Heart right ventricle (tissue), 16 donors: Measurements from ENCODE around the gene TYMP. TPM values are rescaled to one million over a fixed set of nuclear protein-coding genes. Genes with fewer than 3 reads are reported as not detected.

Experiments used
- ATAC-seq, 8 donors: fragments of 200-7000 bp; cut with Tn5 transposase; one replicate each; pipeline ENCODE4 v1.9.1; 2020; ENCODE audit warnings: mild to moderate bottlenecking in 8 of 8, moderate library complexity in 8 of 8, moderate number of reproducible peaks in 1 of 8
- DNase-seq, 2 donors: peaks; one replicate each; pipeline ENCODE4 v3.0.0-alpha.2; 2020
- H3K27ac ChIP-seq, 10 donors: fragments of 200-600 bp; sonication (generic) in 2 of 10; one replicate each; pipeline versions ENCODE4 v1.5.0 to v1.8.0; 2020 to 2022; ENCODE audit warnings: mild to moderate bottlenecking in 3 of 10
- H3K27me3 ChIP-seq, 7 donors: fragments of 200-600 bp; one replicate each; pipeline ENCODE4 v1.8.0; 2021 to 2022; ENCODE audit warnings: mild to moderate bottlenecking in 2 of 7
- H3K36me3 ChIP-seq, 9 donors: fragments of 200-600 bp; sonication (generic) in 1 of 9; one replicate each; pipeline versions ENCODE4 v1.5.0 to v1.8.0; 2020 to 2022; ENCODE audit warnings: mild to moderate bottlenecking in 2 of 9
- H3K4me1 ChIP-seq, 9 donors: fragments of 200-600 bp; sonication (generic) in 1 of 9; one replicate each; pipeline versions ENCODE4 v1.5.0 to v1.8.0; 2020 to 2022; ENCODE audit warnings: mild to moderate bottlenecking in 4 of 9
- H3K4me3 ChIP-seq, 10 donors: fragments of 200-600 bp; sonication (generic) in 2 of 10; one replicate each; pipeline versions ENCODE4 v1.5.0 to v1.8.0; 2020 to 2022; ENCODE audit warnings: mild to moderate bottlenecking in 7 of 10, moderate library complexity in 2 of 10
- H3K9me3 ChIP-seq, 11 donors: fragments of 200-600 bp in 10 of 11; sonication (generic) in 2 of 11; one replicate each; pipeline versions ENCODE4 v1.5.0 to v1.8.0; 2013 to 2022; ENCODE audit warnings: mild to moderate bottlenecking in 2 of 11, control low read depth in 1 of 11, moderate library complexity in 1 of 11
- WGBS, 2 donors: extraction: QIAGEN DNeasy Blood & Tissue Kit; methylation state at CpG; one replicate each; pipeline ENCODE4 v1.1.7; 2013; ENCODE audit warnings: inconsistent platforms in 1 of 2; 5-methylcytosine and 5-hydroxymethylcytosine counted together
- intact Hi-C, 10 donors: fragments of 100-400 bp; cut with DNase I; formaldehyde crosslinking; loops; one replicate each; pipeline versions ENCODE4 v1.11.1 to v1.14.2; 2022
- polyA plus RNA-seq, 2 donors: library from polyadenylated mRNA; stranded (reverse); fragments of 200-250 nt; gene quantifications; one replicate each; pipeline ENCODE4 v1.2.3, GENCODE V29; 2013
- total RNA-seq, 10 donors: library from RNA; stranded (reverse); fragmentation: NEBNext Ultra II Directional in 3 of 10; extraction: Animal tissue kit (Norgen Biotek cat#: 25700) in 3 of 10; gene quantifications; one replicate each; pipeline versions ENCODE4 v1.2.1 to v1.2.4, GENCODE V29; 2021 to 2023
- TF ChIP-seq, protein P1 (sequence below), 9 donors: fragments of 200-600 bp; sonication (generic) in 2 of 9; IDR thresholded peaks; one replicate each; pipeline versions ENCODE4 v1.5.0 to v1.8.0; 2021 to 2022; ENCODE audit warnings: antibody characterized with exemption in 9 of 9, mild to moderate bottlenecking in 5 of 9, moderate library complexity in 1 of 9
- donor health status: Arrhythmogenic right ventricular cardiomyopathy.
- donor health status: ischemic (EF 13 %, LVEDD 7.1; RV severe dilation, severe dysfunction).
- donor health status: healthy with polysubstance abuse.
- donor health status: DM: no; HTN: yes; CAD: no.
- donor health status: DM: no; HTN: no; CAD: no.
- donor health status: ischemic (EF 25% LVEDD 6.9; RV normal size, moderate dysfunction).
- donor health status: ischemic (EF 25% LVEDD 5.7; RV mildly dilated, moderate dysfunction).
- donor health status: healthy.
- donor health status: DM: yes; HTN: yes; CAD: no.
- donor health status: Ischemic cardiomyopathy.
- donor health status: ischemic (EF 35%, LVEDD 5.7; RV mildly dilated, moderate dysfunction).
- donor health status: nonischemic (EF 11% LVEDD 7.7; RV severe dilation, severe dysfunction).
- donor health status: DM: yes; HTN: yes; CAD: no.
- donor health status: PGD.
- donor health status: ischemic (EF 29% LVEDD 5.4; RV normal size, mild dysfunction).
- donor health status: nonischemic (EF 23%, LVEDD 6.1; RV moderate dilation, normal function).

The TYMP gene
- total and polyA plus RNA-seq, 12 donors: 8.4 to 113 (median 17.3) TPM

DNA sequence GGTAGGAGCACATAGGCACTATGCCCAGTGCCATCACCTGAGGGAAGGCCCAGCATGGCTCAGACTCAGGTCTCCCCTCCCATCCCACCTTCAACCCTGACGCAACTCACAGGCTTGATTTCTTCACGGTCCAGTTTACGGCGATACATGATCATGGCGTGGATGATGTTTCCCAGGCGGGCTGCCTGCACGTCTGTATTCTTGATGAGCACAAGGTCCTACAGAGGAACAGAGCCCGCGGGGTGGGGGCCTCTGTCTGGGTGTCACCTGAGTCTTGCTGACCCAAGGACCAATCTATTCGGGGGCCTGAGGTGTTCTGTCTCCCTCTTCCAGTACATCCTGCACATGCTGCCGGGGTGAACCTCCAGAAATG, 44.6 kb upstream of the TYMP start:
- ATAC-seq: no peak
- intact Hi-C loops: no loop called here
- Histone ChIP-seq H3K9me3 (no peaks in the 10 kb centered on the region), H3K27ac (no peak overlapping the region), H3K4me3 (no peak overlapping the region), H3K4me1 (peaks cover 5 to 54% (median 29%) of the 10 kb centered on the region in 9 donors), H3K27me3 (no peaks in the 10 kb centered on the region), H3K36me3 (peaks cover 0 to 80% (median 11%) of the 10 kb centered on the region in 9 donors)
- no peak for DNase-seq
- TF ChIP-seq, protein P1, sequence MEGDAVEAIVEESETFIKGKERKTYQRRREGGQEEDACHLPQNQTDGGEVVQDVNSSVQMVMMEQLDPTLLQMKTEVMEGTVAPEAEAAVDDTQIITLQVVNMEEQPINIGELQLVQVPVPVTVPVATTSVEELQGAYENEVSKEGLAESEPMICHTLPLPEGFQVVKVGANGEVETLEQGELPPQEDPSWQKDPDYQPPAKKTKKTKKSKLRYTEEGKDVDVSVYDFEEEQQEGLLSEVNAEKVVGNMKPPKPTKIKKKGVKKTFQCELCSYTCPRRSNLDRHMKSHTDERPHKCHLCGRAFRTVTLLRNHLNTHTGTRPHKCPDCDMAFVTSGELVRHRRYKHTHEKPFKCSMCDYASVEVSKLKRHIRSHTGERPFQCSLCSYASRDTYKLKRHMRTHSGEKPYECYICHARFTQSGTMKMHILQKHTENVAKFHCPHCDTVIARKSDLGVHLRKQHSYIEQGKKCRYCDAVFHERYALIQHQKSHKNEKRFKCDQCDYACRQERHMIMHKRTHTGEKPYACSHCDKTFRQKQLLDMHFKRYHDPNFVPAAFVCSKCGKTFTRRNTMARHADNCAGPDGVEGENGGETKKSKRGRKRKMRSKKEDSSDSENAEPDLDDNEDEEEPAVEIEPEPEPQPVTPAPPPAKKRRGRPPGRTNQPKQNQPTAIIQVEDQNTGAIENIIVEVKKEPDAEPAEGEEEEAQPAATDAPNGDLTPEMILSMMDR (IDR thresholded peaks at IDR 0.05): no peak
- 83 to 92% methylated on average over 11 of the region's 11 CpGs for WGBS, 2 donors

DNA sequence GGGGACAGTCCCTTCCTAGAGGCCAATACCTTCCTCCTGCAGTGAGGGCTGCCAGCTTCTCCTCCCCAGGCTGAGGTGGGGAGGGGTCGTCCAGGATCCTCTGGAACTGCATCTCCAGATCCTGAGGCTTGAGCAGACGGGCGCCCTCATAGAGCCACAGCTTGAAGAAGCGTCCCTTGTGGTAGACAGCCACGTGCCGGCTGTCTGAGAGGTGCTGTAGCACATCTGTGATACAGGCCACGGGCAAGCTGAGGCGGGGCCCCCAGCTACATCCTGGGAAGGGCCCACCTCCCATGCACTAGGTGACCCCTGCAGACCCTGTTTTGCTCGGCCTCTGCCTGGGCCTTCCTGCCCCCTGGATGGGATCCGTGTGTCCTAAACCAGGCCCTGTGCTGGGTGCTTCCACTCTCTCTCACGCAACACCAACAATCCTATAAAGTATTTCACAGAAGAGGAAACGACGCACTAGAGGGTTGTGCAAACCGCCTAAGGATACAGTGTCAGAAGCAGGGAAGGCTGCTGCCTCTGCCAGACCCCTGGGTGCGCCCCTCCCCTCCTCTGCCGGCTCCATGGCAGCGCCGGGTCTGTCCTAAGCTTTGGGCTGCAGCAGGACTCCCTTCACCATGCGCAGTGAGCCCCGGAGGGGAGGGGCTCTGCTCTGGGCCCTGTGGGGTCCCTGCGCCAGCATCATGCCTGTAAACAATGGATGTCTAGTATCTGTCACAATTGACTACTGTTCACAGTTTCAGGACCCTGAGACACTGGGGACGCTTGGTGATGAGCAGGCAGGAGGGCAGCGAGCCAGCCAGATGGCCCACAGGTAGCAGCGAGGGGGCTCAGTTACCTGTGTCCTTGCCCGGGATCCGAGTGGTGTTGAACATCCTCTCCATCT, 43.9 kb upstream of the TYMP start:
- Histone ChIP-seq H3K9me3 (no peaks in the 10 kb centered on the region), H3K27me3 (no peaks in the 10 kb centered on the region), H3K27ac (no peak overlapping the region), H3K4me1 (peaks cover 3 to 48% (median 23%) of the 10 kb centered on the region in 9 donors), H3K36me3 (peaks cover 0 to 80% (median 11%) of the 10 kb centered on the region in 9 donors), H3K4me3 (no peak overlapping the region)
- DNase-seq (no peak), ATAC-seq (no peak)
- 85 to 89% methylated on average over 26 of the region's 26 CpGs for WGBS, 2 donors
- TF ChIP-seq, protein P1 (IDR thresholded peaks at IDR 0.05): no peak
- intact Hi-C loops: no loop called here

DNA sequence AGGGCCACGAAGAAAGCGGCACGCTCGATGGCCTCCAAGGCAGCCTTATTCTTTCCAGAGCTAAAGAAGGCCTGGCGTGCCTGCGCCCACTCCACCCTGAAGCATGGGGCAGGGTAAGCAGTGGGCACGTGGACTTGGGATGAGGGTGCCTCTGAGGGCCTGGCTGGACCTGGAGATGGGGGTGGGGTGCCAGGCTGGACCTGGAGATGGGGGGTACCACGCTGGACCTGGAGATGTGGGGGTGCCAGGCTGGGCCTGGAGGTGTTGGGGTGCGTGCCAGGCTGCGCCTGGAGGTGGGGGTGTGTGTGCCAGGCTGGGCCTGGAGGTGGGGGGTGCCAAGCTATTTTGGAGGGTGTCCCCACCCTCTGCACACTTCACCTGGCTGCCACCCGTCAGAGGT, 43.2 kb upstream of the TYMP start:
- Histone ChIP-seq H3K27ac (no peak overlapping the region), H3K4me1 (peaks cover 0 to 40% (median 18%) of the 10 kb centered on the region in 9 donors), H3K4me3 (no peak overlapping the region), H3K36me3 (peaks cover 0 to 86% (median 13%) of the 10 kb centered on the region in 9 donors), H3K9me3 (no peaks in the 10 kb centered on the region), H3K27me3 (no peaks in the 10 kb centered on the region)
- DNase-seq (no peak), ATAC-seq (no peak)
- 93 to 94% methylated on average over 11 of the region's 11 CpGs for WGBS, 2 donors
- intact Hi-C loops: no loop called here
- TF ChIP-seq, protein P1 (IDR thresholded peaks at IDR 0.05): no peak

DNA sequence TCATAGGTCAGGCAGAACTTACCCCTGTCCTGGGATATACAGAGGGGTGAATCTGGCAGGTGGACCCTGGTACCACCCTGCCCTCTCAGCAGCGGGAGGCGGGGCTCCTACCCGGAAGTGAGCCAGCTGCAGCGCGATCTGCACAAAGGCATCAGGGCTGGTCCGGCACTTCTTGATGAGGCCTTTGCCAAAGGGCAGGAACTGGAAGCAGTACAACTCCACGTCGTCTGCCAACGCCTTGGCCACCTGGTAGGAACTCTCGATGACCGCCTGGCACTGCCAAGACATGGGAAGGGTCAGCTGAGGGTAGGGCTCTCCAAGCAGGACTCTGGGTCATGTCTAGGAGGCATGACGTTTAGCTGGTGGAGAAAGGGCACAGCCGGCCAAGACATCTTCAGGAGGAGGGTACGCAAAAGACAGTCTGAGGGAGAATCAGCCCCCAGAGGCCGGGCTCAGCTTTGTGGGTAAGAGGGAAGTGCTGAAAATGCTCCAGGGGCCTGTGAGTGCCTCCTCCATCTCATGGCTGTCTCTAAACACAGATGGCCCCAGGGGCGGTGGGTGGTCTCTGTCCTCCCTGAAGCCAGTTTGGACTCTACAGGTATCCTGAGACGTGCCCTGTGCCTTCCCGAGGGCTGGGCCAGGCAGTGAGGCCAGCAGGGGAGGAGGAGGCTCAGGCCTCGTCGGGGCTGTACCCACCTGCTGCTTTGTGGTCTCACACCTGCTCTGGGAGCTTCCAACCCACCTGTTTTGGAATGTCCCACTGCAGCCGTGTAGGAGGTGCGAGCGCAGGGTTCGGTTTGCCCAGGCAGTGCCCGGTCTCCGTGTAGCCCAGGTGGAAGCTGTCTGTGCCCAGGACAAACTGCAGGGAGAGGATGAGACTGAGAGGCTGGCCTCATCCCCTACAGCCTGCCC, 41.7 kb upstream of the TYMP start:
- intact Hi-C loops: no loop called here
- peak overlapping the region in 1 of 10 donors; percentile 20 for H3K27ac ChIP-seq
- TF ChIP-seq, protein P1 (IDR thresholded peaks at IDR 0.05): no peak
- 73 to 78% methylated on average over 26 of the region's 26 CpGs for WGBS, 2 donors
- no peak overlapping the region for H3K4me3 ChIP-seq
- no peaks in the 10 kb centered on the region for H3K9me3 ChIP-seq
- peak in 2 of 8 donors; percentile 23 to 55 for ATAC-seq
- peaks cover 0 to 93% (median 14%) of the 10 kb centered on the region in 9 donors for H3K36me3 ChIP-seq
- peak in 1 of 2 donors; percentile 45 for DNase-seq
- peaks cover 0 to 31% (median 11%) of the 10 kb centered on the region in 9 donors for H3K4me1 ChIP-seq
- H3K27me3 ChIP-seq: no peaks in the 10 kb centered on the region
